Stomach smooth muscle (tissue), 2 donors: ENCODE data around the gene PPP6R2.
A peak's percentile ranks its signal among the peaks of the same experiment; 100 is the strongest.

ENCODE experiments used
- H3K27ac ChIP-seq: one replicate; pipeline ENCODE4 v1.7.0; 2013; ENCODE audit warnings: mild to moderate bottlenecking, low read length, inconsistent platforms
- H3K27me3 ChIP-seq, 2 donors: one replicate each; pipeline ENCODE4 v1.7.0; 2013; ENCODE audit warnings: low read length in 2 of 2; ENCODE audit not compliant: insufficient read depth in 2 of 2, control insufficient read depth in 1 of 2
- H3K36me3 ChIP-seq, 2 donors: one replicate each; pipeline ENCODE4 v1.7.0; 2013; ENCODE audit warnings: low read length in 2 of 2; ENCODE audit not compliant: control insufficient read depth in 2 of 2, insufficient read depth in 2 of 2
- H3K4me1 ChIP-seq: one replicate; pipeline ENCODE4 v1.7.0; 2013; ENCODE audit warnings: low read length; ENCODE audit not compliant: control insufficient read depth, insufficient read depth
- H3K4me3 ChIP-seq, 2 donors: one replicate each; pipeline ENCODE4 v1.7.0; 2013; ENCODE audit warnings: low read length in 2 of 2
- H3K9ac ChIP-seq, 2 donors: one replicate each; pipeline ENCODE4 v1.7.0; 2013; ENCODE audit warnings: low read length in 2 of 2, mild to moderate bottlenecking in 1 of 2
- H3K9me3 ChIP-seq, 2 donors: one replicate each; pipeline ENCODE4 v1.7.0; 2013; ENCODE audit warnings: low read length in 2 of 2; ENCODE audit not compliant: control insufficient read depth in 2 of 2
- donor health status: healthy.
- donor health status: Pancreatic carcinoma.

The PPP6R2 gene

GRCh38 chr22:50342651-50343540 is at the start of gene PPP6R2:
Gene PPP6R2, plus strand, starts transcription at chr22:50343327. Its CDS starts 50,582 bp downstream, at chr22:50393909.
- Histone ChIP-seq H3K4me1 (peaks cover 18% of the 10 kb centered on the region), H3K36me3 (no peaks in the 10 kb centered on the region), H3K27me3 (no peaks in the 10 kb centered on the region), H3K9me3 (no peaks in the 10 kb centered on the region), H3K27ac (no peak within 1 kb of the TSS), H3K4me3 (peak within 1 kb of the TSS; percentile 73 to 81), H3K9ac (peak within 1 kb of the TSS; percentile 76 to 89)

- H3K4me1 ChIP-seq, result peaks cover 58% of the 10 kb centered on the region
- no peaks in the 10 kb centered on the region for H3K9me3 ChIP-seq
- peak overlapping the region; percentile 36 to 60 for H3K9ac ChIP-seq
- no peaks in the 10 kb centered on the region for H3K27me3 ChIP-seq
- peak overlapping the region; percentile 76 for H3K27ac ChIP-seq
- peak overlapping the region in 1 of 2 donors; percentile 62 for H3K4me3 ChIP-seq
- H3K36me3 ChIP-seq, result peaks cover 13 to 15% of the 10 kb centered on the region in 2 donors
Observed at GRCh38 chr22:50293441-50294318, 49.4 kb upstream of the PPP6R2 start.

GRCh38 chr22:50294319-50294656 is 48.8 kb upstream of the PPP6R2 start:
- peaks cover 62% of the 10 kb centered on the region for H3K4me1 ChIP-seq
- peaks cover 8 to 9% of the 10 kb centered on the region in 2 donors for H3K36me3 ChIP-seq

GRCh38 chr22:50296658-50297490 is 46.3 kb upstream of the PPP6R2 start:
- Histone ChIP-seq H3K27me3 (no peaks in the 10 kb centered on the region), H3K9ac (no peak overlapping the region), H3K4me3 (no peak overlapping the region), H3K27ac (peak overlapping the region; percentile 31), H3K4me1 (peaks cover 85% of the 10 kb centered on the region), H3K9me3 (no peaks in the 10 kb centered on the region), H3K36me3 (no peaks in the 10 kb centered on the region)

More at GRCh38 chr22:50294319-50294656, 48.8 kb upstream of the PPP6R2 start:
- H3K9ac ChIP-seq, result peak overlapping the region; percentile 20 to 36
- H3K9me3 ChIP-seq, result no peaks in the 10 kb centered on the region
- H3K27ac ChIP-seq, result peak overlapping the region; percentile 76
- no peak overlapping the region for H3K4me3 ChIP-seq
- H3K27me3 ChIP-seq, result no peaks in the 10 kb centered on the region

GRCh38 chr22:50297510-50298265 is 45.4 kb upstream of the PPP6R2 start:
- no peaks in the 10 kb centered on the region for H3K9me3 ChIP-seq
- peak overlapping the region; percentile 31 for H3K27ac ChIP-seq
- peak overlapping the region in 1 of 2 donors; percentile 9 for H3K9ac ChIP-seq
- no peaks in the 10 kb centered on the region for H3K27me3 ChIP-seq
- H3K36me3 ChIP-seq, result no peaks in the 10 kb centered on the region
- H3K4me1 ChIP-seq, result peaks cover 88% of the 10 kb centered on the region
- H3K4me3 ChIP-seq, result no peak overlapping the region

GRCh38 chr22:50298266-50298637 is 44.9 kb upstream of the PPP6R2 start:
- peak overlapping the region; percentile 31 for H3K27ac ChIP-seq
- no peaks in the 10 kb centered on the region for H3K27me3 ChIP-seq
- H3K4me1 ChIP-seq, result peaks cover 88% of the 10 kb centered on the region
- no peaks in the 10 kb centered on the region for H3K9me3 ChIP-seq
- no peak overlapping the region for H3K4me3 ChIP-seq
- no peak overlapping the region for H3K9ac ChIP-seq
- no peaks in the 10 kb centered on the region for H3K36me3 ChIP-seq

GRCh38 chr22:50298937-50299784 is 44.0 kb upstream of the PPP6R2 start:
- Histone ChIP-seq H3K9me3 (no peaks in the 10 kb centered on the region), H3K27me3 (no peaks in the 10 kb centered on the region), H3K27ac (no peak overlapping the region), H3K4me3 (peak overlapping the region in 1 of 2 donors; percentile 40), H3K4me1 (peaks cover 88% of the 10 kb centered on the region), H3K36me3 (no peaks in the 10 kb centered on the region), H3K9ac (no peak overlapping the region)

- Histone ChIP-seq H3K9ac (no peak overlapping the region), H3K27ac (no peak overlapping the region), H3K27me3 (no peaks in the 10 kb centered on the region), H3K4me1 (peaks cover 88% of the 10 kb centered on the region), H3K9me3 (no peaks in the 10 kb centered on the region), H3K36me3 (no peaks in the 10 kb centered on the region), H3K4me3 (peak overlapping the region in 1 of 2 donors; percentile 40)
Observed at GRCh38 chr22:50299785-50300619, 43.1 kb upstream of the PPP6R2 start.
